C4-2B (cell line): ENCODE data around the gene PPP1R2C.

Experiments used
- CTCF ChIP-seq: fragments of 450-650 bp; conservative IDR thresholded peaks from 2 replicates; pipeline ENCODE4 v1.5.1; 2017; ENCODE audit warnings: mild to moderate bottlenecking
- ZFX ChIP-seq: fragments of 450-650 bp; IDR thresholded peaks from 2 replicates; pipeline ENCODE4 v1.6.1; 2017

DNA sequence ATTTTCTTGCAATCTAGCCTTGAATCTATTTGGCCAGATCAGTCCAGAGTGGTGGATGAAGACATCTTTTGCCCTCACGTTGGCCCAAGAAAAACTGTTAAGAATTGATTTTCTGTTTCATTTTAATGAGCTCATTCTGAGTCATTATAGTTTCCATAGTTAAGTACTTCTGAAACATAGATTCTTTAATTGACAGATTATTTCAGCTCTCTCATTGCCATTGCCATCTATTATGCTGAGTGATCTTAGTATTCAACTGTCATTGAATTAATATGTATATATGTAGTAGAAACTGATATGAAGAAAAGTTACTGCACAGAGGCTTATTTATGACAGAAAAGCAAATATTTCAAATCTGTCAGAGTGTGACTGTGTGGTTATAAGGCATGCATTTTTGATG lies 45.5 kb upstream of the PPP1R2C start:
- TF ChIP-seq CTCF (no peak), ZFX (no peak)
